RWPE1 (cell line): ENCODE measurements around the gene CLNS1A.
A peak's percentile ranks its signal among the peaks of the same experiment; 100 is the strongest.

Experiments used
- CTCF ChIA-PET: fragments of 350-600 bp; sonication (Branson Sonifier 250); formaldehyde crosslinking; extraction: SDS; loops from one replicate; lab custom pipeline; 2021; lab: Yijun Ruan, JAX
- POLR2A ChIA-PET: fragments of 400-600 bp; formaldehyde crosslinking; extraction: SDS; loops from one replicate; lab custom pipeline; 2020; ENCODE audit warnings: antibody characterized with exemption; ENCODE audit not compliant: low non-redundant PET; lab: Yijun Ruan, JAX
- DNase-seq: peaks from one replicate; pipeline ENCODE4 v3.0.0; 2012; ENCODE audit warnings: low spot score
- H3K27ac ChIP-seq: fragments of 450-650 bp; 2 replicates; pipeline ENCODE4 v1.5.1; 2017
- TF ChIP-seq, protein P1 (sequence below): fragments of 450-650 bp; conservative IDR thresholded peaks from 2 replicates; pipeline ENCODE4 v1.5.1; 2017; ENCODE audit warnings: low read depth, mild to moderate bottlenecking

The CLNS1A gene

DNA sequence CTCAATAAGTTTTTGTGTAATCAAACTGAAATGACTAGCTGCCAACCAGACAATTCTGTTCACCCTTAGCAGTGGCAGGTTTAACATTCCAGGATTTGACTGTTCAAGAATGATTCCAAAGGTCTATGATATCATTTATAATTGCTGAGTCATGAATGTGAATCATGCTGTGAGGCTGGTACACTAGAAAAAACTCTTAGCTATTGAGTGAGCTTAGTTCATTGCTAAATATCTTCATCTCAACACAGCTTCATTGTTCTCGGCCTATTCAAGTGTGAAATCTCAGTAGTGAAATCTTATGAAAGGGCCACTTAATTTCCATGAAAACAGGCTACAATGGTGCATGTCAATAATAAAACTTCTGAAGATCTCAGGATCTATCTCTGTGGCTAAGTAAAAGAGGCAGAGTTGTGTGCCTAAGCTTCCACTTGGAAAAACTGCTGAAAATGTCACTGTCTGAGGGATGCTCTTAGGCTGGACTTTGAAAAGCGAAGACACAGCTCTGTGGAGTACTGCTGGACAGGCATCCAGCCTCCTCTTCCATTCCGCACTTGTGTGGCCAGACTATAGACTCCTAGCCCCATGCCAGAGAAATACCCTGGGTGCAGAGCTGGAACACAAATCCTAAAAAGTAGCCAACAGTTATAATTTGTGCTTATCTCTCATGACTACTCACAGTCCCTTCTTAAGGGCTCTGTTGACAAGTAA, 35.1 kb downstream of the CLNS1A start:
- ChIA-PET POLR2A (interaction anchor here (0.6 kb wide), 1 partner anchor 123 kb away, joined by 4 read pairs; no protein-coding TSS in a partner anchor), CTCF (interaction anchor here (0.5 kb wide), 1 partner anchor 555 kb away, joined by 3 read pairs; no protein-coding TSS in a partner anchor)
- DNase-seq = peak; percentile 64
- TF ChIP-seq, protein P1, sequence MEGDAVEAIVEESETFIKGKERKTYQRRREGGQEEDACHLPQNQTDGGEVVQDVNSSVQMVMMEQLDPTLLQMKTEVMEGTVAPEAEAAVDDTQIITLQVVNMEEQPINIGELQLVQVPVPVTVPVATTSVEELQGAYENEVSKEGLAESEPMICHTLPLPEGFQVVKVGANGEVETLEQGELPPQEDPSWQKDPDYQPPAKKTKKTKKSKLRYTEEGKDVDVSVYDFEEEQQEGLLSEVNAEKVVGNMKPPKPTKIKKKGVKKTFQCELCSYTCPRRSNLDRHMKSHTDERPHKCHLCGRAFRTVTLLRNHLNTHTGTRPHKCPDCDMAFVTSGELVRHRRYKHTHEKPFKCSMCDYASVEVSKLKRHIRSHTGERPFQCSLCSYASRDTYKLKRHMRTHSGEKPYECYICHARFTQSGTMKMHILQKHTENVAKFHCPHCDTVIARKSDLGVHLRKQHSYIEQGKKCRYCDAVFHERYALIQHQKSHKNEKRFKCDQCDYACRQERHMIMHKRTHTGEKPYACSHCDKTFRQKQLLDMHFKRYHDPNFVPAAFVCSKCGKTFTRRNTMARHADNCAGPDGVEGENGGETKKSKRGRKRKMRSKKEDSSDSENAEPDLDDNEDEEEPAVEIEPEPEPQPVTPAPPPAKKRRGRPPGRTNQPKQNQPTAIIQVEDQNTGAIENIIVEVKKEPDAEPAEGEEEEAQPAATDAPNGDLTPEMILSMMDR = no peak
- peak overlapping the region; percentile 59 for H3K27ac ChIP-seq

DNA sequence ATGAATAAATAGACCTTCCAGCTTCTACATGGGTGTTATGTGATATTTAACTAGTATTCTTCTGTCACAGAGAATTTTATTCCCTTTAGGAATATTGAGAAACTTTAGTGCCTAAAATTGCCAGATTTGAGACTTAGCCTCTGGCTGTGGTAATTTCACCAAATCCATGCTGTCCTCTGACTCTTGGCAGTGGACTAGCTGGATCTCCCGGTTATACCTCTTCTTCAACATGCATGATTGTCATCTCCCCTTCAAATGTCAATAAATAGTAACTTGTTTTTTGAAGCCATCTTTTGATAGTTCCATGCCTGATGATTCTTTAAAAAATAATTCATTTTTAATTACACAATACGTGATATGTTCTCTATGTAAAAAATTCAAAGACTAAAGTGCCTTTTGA, 39.4 kb downstream of the CLNS1A start:
- DNase-seq = no peak
- TF ChIP-seq, protein P1 = no peak
- POLR2A ChIA-PET = no interaction called here
- H3K27ac ChIP-seq = no peak overlapping the region
- CTCF ChIA-PET = interaction anchor here (0.7 kb wide), 1 partner anchor 534 kb away, joined by 3 read pairs; no protein-coding TSS in a partner anchor

DNA sequence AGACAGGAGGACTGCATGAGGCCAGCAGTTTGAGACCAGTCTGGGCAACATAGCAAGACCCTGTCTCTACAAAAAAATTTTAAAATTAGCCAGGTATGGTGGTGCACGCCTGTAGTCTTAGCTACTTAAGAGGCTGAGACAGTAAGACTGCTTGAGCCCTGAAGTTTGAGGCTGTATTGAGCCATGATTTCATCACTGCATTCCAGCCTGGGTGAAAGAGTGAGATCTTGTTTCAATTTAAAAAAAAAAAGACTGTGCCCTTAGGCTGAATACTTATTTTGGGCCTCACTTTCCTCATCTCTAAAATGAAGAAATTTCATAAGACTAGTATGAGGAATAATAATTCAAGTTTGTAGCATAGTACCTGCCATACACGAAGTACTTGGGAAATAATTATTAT, 41.0 kb downstream of the CLNS1A start:
- H3K27ac ChIP-seq = no peak overlapping the region
- no peak for DNase-seq
- POLR2A ChIA-PET = no interaction called here
- CTCF ChIA-PET = no interaction called here
- TF ChIP-seq, protein P1 = no peak

DNA sequence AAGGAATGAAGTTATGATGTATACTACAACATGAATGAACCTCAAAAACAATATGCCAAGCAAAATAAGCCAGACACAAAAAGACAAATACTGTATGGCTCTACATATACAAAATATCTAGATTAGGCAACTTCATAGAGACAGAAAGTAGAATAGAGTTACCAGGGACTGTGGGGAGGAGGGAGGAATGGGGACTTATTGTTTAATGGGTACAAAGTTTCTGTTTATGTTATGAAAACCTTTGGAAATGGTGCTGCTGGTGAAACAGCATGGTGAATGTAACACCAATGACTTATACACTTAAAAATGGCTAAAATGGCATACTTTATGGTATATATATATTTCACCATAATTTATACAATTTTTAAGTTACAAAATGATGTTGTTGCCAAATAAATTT, 43.7 kb downstream of the CLNS1A start:
- DNase-seq = no peak
- H3K27ac ChIP-seq = no peak overlapping the region
- TF ChIP-seq, protein P1 = no peak
- POLR2A ChIA-PET = interaction anchor here (0.5 kb wide), 1 partner anchor 40 kb away, joined by 5 read pairs; no protein-coding TSS in a partner anchor
- CTCF ChIA-PET = no interaction called here

DNA sequence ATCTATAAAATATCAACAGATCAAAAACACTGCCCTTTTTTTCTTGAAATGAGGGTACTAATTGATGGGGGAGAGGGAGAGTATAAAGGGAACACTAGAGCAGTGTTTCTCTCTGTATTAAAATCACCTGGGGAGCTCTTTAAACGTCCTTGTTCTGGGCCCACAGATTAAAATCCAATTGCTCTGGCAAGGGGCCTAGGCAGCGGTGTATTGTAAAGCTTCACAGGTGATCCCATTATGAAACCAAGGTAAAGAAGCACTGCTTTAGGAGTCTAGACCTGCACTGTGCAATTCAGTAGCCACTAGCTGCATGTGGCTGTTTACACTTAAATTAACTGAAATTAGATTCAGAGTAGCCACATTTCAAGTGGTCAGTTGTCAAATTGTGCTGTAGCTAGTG, 44.9 kb downstream of the CLNS1A start:
- H3K27ac ChIP-seq = no peak overlapping the region
- CTCF ChIA-PET = no interaction called here
- POLR2A ChIA-PET = no interaction called here
- no peak for DNase-seq
- TF ChIP-seq, protein P1 = no peak

DNA sequence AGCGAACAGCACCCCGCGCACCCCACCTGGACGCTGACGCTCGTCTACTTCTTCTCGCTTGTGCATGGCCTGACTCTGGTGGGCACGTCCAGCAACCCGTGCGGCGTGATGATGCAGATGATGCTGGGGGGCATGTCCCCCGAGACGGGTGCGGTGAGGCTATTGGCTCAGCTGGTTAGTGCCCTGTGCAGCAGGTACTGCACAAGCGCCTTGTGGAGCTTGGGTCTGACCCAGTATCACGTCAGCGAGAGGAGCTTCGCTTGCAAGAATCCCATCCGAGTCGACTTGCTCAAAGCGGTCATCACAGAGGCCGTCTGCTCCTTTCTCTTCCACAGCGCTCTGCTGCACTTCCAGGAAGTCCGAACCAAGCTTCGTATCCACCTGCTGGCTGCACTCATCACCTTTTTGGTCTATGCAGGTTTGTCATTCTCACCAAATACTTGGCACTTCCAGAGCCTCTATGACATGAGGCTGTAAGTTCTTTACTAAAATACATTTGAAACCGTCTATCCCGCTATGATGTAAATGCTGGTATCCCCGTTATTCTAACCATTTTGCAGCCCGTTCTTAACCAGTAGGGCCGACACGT, 47.3 kb downstream of the CLNS1A start:
- TF ChIP-seq, protein P1 = no peak
- ChIA-PET POLR2A (no interaction called here), CTCF (interaction anchor here (0.6 to 0.9 kb wide), 2 partner anchors 403 to 463 kb away, joined by 3 read pairs; no protein-coding TSS in a partner anchor)
- H3K27ac ChIP-seq = peak overlapping the region; percentile 64
- no peak for DNase-seq
